ENCODE data around the gene RUBCNL.

The RUBCNL gene

GRCh38 chr13:46303742-46304385 lies 83.2 kb downstream of the RUBCNL start:
- no peak for DNase-seq

- DNase-seq, result no peak
These were observed 89.7 kb downstream of the RUBCNL start for GRCh38 chr13:46297361-46297811.

- no peak for DNase-seq
These were observed 90.1 kb downstream of the RUBCNL start for GRCh38 chr13:46296921-46297320.

- no peak for DNase-seq
These were observed 90.8 kb downstream of the RUBCNL start for GRCh38 chr13:46296115-46296822.

- DNase-seq, result no peak
These were observed 91.4 kb downstream of the RUBCNL start for GRCh38 chr13:46295491-46296114.

GRCh38 chr13:46293436-46293835 lies 93.6 kb downstream of the RUBCNL start:
- DNase-seq, result no peak

Measured in NCI-H446 (cell line).